ENCODE data around the gene TEX44.

GRCh38 chr2:231567159-231567558, 25.5 kb upstream of the TEX44 start:
- TF ChIP-seq POLR2A (IDR thresholded peaks at IDR 0.05) = no peak
- TF ChIP-seq, protein P1, sequence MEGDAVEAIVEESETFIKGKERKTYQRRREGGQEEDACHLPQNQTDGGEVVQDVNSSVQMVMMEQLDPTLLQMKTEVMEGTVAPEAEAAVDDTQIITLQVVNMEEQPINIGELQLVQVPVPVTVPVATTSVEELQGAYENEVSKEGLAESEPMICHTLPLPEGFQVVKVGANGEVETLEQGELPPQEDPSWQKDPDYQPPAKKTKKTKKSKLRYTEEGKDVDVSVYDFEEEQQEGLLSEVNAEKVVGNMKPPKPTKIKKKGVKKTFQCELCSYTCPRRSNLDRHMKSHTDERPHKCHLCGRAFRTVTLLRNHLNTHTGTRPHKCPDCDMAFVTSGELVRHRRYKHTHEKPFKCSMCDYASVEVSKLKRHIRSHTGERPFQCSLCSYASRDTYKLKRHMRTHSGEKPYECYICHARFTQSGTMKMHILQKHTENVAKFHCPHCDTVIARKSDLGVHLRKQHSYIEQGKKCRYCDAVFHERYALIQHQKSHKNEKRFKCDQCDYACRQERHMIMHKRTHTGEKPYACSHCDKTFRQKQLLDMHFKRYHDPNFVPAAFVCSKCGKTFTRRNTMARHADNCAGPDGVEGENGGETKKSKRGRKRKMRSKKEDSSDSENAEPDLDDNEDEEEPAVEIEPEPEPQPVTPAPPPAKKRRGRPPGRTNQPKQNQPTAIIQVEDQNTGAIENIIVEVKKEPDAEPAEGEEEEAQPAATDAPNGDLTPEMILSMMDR (IDR thresholded peaks at IDR 0.05) = no peak
